HFF-Myc (cell line): ENCODE data around the gene BBS4.
"Not testable (repeated sequence)": the region's sequence is repeated elsewhere in the genome, so short reads cannot be mapped to it uniquely, and the experiment has no call there.

Experiments
- DNase-seq: peaks from one replicate; pipeline ENCODE4 v3.0.0-alpha.2; 2011; ENCODE audit warnings: low read depth; ENCODE audit errors: extremely low read depth
- H3K4me3 ChIP-seq: replicated peaks from 2 replicates; pipeline ENCODE4 v1.5.1; 2011; ENCODE audit warnings: low read depth, mild to moderate bottlenecking, control low read depth, low read length
- TF ChIP-seq, protein P1 (sequence below): IDR thresholded peaks from 2 replicates; pipeline ENCODE4 v1.5.1; 2012; ENCODE audit warnings: mild to moderate bottlenecking, low read depth, low read length, control low read depth; ENCODE audit errors: missing control alignments

The BBS4 gene

GRCh38 chr15:72724028-72724427 is 38.0 kb downstream of the BBS4 start:
- no peak overlapping the region for H3K4me3 ChIP-seq
- no peak for DNase-seq
- TF ChIP-seq, protein P1, sequence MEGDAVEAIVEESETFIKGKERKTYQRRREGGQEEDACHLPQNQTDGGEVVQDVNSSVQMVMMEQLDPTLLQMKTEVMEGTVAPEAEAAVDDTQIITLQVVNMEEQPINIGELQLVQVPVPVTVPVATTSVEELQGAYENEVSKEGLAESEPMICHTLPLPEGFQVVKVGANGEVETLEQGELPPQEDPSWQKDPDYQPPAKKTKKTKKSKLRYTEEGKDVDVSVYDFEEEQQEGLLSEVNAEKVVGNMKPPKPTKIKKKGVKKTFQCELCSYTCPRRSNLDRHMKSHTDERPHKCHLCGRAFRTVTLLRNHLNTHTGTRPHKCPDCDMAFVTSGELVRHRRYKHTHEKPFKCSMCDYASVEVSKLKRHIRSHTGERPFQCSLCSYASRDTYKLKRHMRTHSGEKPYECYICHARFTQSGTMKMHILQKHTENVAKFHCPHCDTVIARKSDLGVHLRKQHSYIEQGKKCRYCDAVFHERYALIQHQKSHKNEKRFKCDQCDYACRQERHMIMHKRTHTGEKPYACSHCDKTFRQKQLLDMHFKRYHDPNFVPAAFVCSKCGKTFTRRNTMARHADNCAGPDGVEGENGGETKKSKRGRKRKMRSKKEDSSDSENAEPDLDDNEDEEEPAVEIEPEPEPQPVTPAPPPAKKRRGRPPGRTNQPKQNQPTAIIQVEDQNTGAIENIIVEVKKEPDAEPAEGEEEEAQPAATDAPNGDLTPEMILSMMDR, result no peak

DNA sequence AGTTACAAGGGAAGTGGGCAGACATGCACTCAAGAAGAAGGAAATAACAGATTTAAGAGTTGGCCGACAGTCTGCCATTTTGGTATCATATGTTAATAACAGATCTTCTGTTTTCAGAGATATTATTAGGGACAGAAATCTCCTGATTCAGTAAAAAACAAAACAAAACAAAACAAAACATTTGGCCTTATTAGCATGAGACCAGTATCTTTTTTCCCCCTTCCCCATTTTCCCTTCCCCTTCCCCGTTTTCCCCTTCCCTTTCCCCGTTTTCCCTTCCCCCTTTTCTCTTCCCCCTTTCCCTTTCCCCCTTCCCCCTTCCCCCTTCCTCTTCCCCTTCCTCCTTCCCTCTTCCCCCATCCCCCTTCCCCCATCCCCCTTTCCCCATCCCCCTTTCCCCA is 39.4 kb downstream of the BBS4 start:
- DNase-seq, result no peak
- no peak overlapping the region for H3K4me3 ChIP-seq
- TF ChIP-seq, protein P1, result no peak

DNA sequence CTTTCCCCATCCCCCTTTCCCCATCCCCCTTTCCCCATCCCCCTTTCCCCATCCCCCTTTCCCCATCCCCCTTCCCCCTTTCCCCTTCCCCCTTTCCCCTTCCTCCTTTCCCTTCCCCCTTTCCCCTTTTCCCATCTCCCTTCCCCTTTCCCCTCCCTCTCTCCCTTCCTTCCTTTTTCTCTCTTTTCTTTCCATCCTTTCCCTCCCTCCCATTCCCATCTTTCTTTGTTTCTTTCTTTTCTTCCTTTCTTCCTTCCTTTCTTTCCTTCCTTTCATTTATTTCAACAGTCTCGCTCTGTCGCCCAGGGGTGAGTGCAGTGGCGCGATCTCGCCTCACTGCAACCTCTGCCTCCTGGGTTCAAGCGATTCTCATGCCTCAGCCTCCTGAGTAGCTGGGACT is 39.8 kb downstream of the BBS4 start:
- H3K4me3 ChIP-seq, DNase-seq: not testable (repeated sequence)

GRCh38 chr15:72727154-72727553 is 41.1 kb downstream of the BBS4 start:
- TF ChIP-seq, protein P1, result no peak
- no peak overlapping the region for H3K4me3 ChIP-seq
- no peak for DNase-seq

GRCh38 chr15:72728249-72728648 is 42.2 kb downstream of the BBS4 start:
- DNase-seq, H3K4me3 ChIP-seq: not testable (repeated sequence)

DNA sequence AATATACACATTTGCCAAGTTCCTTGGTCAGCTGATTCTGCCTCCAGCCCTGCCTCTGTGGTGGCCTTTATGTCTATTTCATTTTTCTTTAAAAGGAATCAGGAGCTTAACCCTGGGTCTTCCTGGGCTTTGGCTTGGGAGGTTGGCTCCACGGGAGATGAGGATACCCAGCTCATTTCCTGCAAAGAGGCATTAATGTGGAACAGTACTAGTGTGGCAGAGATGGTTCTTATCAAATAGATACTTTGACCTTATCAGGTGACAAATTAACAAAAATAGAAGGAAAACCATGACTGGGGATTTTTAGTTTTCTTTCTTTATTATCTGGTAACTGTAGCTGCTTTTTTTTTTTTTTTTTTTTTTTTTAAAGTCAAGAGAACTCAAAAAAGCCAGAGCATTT is 42.8 kb downstream of the BBS4 start:
- H3K4me3 ChIP-seq, result no peak overlapping the region
- DNase-seq, result no peak
- TF ChIP-seq, protein P1, result no peak

DNA sequence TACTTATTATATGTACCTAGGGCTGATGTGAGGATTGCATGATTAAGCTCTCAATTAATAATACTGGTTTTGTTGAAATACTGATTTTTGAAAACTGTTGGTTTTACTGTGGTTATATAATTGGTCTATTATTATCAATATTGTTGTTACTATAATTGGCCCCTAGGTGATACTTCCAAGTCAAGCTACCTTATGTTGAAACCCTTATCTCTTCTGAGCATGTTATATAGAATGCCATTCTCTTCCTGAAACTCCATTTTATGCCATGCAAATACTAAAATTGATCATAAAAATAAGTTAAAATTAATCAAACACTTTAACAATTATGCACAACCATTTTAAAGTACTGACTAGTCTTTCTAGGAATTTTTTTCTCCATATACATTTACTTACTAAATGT is 46.1 kb downstream of the BBS4 start:
- no peak overlapping the region for H3K4me3 ChIP-seq
- TF ChIP-seq, protein P1, result no peak
- no peak for DNase-seq

- TF ChIP-seq, protein P1, result no peak
- no peak for DNase-seq
- no peak overlapping the region for H3K4me3 ChIP-seq
Measured at GRCh38 chr15:72732516-72732915, 46.5 kb downstream of the BBS4 start.
